GM08714 (cell line): ENCODE results near the gene CBX2.
"Not testable (repeated sequence)": the region's sequence is repeated elsewhere in the genome, so short reads cannot be mapped to it uniquely, and the experiment has no call there.

Source experiments
- H3K4me3 ChIP-seq: fragments of 200-500 bp; sonication (Bioruptor generic); 2 replicates; pipeline ENCODE4 v1.5.1; 2014; ENCODE audit warnings: mild to moderate bottlenecking, low read length, inconsistent platforms
- ZNF274 ChIP-seq: IDR thresholded peaks from 2 replicates; pipeline ENCODE4 v1.6.1; 2012; ENCODE audit warnings: mild to moderate bottlenecking, low read depth, low read length

Gene CBX2

GRCh38 chr17:79749156-79749815, 28.7 kb upstream of the CBX2 start:
- TF ChIP-seq ZNF274: no peak
- H3K4me3 ChIP-seq: no peak overlapping the region

- no peak overlapping the region for H3K4me3 ChIP-seq
- TF ChIP-seq ZNF274: no peak
These were observed 28.0 kb upstream of the CBX2 start for GRCh38 chr17:79749958-79750357.

GRCh38 chr17:79750650-79751545, 27.1 kb upstream of the CBX2 start:
- TF ChIP-seq ZNF274: no peak
- H3K4me3 ChIP-seq: no peak overlapping the region

- H3K4me3 ChIP-seq: no peak overlapping the region
- no peak for TF ChIP-seq ZNF274
These were observed 25.8 kb upstream of the CBX2 start for GRCh38 chr17:79752175-79752574.

GRCh38 chr17:79754370-79754769, 23.6 kb upstream of the CBX2 start:
- no peak overlapping the region for H3K4me3 ChIP-seq
- TF ChIP-seq ZNF274: no peak

GRCh38 chr17:79754903-79755302, 23.0 kb upstream of the CBX2 start:
- H3K4me3 ChIP-seq: not testable (repeated sequence)

GRCh38 chr17:79755591-79755990, 22.4 kb upstream of the CBX2 start:
- H3K4me3 ChIP-seq: no peak overlapping the region
- no peak for TF ChIP-seq ZNF274

- TF ChIP-seq ZNF274: no peak
- H3K4me3 ChIP-seq: no peak overlapping the region
These were observed 20.7 kb upstream of the CBX2 start for GRCh38 chr17:79757140-79757745.

GRCh38 chr17:79758271-79758670, 19.7 kb upstream of the CBX2 start:
- no peak for TF ChIP-seq ZNF274
- H3K4me3 ChIP-seq: no peak overlapping the region

- TF ChIP-seq ZNF274: no peak
These were observed 17.6 kb upstream of the CBX2 start for GRCh38 chr17:79760197-79760906.

GRCh38 chr17:79761894-79762589, 15.9 kb upstream of the CBX2 start:
- no peak overlapping the region for H3K4me3 ChIP-seq
- no peak for TF ChIP-seq ZNF274

More at GRCh38 chr17:79760197-79760906, 17.6 kb upstream of the CBX2 start:
- H3K4me3 ChIP-seq: no peak overlapping the region

- H3K4me3 ChIP-seq: no peak overlapping the region
- TF ChIP-seq ZNF274: no peak
These were observed 12.2 kb upstream of the CBX2 start for GRCh38 chr17:79765708-79766107.

GRCh38 chr17:79769570-79770506, 8.1 kb upstream of the CBX2 start:
- TF ChIP-seq ZNF274: no peak
- H3K4me3 ChIP-seq: no peak overlapping the region

- no peak overlapping the region for H3K4me3 ChIP-seq
- TF ChIP-seq ZNF274: no peak
These were observed 6.7 kb upstream of the CBX2 start for GRCh38 chr17:79771276-79771675.

GRCh38 chr17:79772726-79773125, 5.2 kb upstream of the CBX2 start:
- H3K4me3 ChIP-seq: not testable (repeated sequence)
